Duodenal mucosa (tissue), 2 donors: ENCODE measurements around the gene UBE2H.
"Not testable (repeated sequence)": the region's sequence is repeated elsewhere in the genome, so short reads cannot be mapped to it uniquely, and the experiment has no call there.

Experiments used
- H3K27ac ChIP-seq: one replicate; pipeline ENCODE4 v1.7.0; 2013; ENCODE audit warnings: low read depth, low read length
- H3K27me3 ChIP-seq, 2 donors: one replicate each; pipeline ENCODE4 v1.7.0; 2013; ENCODE audit warnings: low read length in 2 of 2, control low read depth in 1 of 2; ENCODE audit not compliant: insufficient read depth in 2 of 2, control insufficient read depth in 1 of 2
- H3K36me3 ChIP-seq, 2 donors: one replicate each; pipeline ENCODE4 v1.7.0; 2013; ENCODE audit warnings: low read length in 2 of 2, control low read depth in 1 of 2; ENCODE audit not compliant: insufficient read depth in 2 of 2, control insufficient read depth in 1 of 2
- H3K4me1 ChIP-seq, 2 donors: one replicate each; pipeline ENCODE4 v1.7.0; 2013; ENCODE audit warnings: low read length in 2 of 2, control low read depth in 1 of 2; ENCODE audit not compliant: insufficient read depth in 2 of 2, control insufficient read depth in 1 of 2
- H3K4me3 ChIP-seq, 2 donors: one replicate each; pipeline ENCODE4 v1.7.0; 2013; ENCODE audit warnings: low read length in 2 of 2, low read depth in 1 of 2
- H3K9ac ChIP-seq, 2 donors: one replicate each; pipeline ENCODE4 v1.7.0; 2013; ENCODE audit warnings: low read length in 2 of 2, low read depth in 1 of 2
- H3K9me3 ChIP-seq, 2 donors: one replicate each; pipeline ENCODE4 v1.7.0; 2013; ENCODE audit warnings: low read length in 2 of 2, control low read depth in 1 of 2; ENCODE audit not compliant: control insufficient read depth in 1 of 2

The UBE2H gene

DNA sequence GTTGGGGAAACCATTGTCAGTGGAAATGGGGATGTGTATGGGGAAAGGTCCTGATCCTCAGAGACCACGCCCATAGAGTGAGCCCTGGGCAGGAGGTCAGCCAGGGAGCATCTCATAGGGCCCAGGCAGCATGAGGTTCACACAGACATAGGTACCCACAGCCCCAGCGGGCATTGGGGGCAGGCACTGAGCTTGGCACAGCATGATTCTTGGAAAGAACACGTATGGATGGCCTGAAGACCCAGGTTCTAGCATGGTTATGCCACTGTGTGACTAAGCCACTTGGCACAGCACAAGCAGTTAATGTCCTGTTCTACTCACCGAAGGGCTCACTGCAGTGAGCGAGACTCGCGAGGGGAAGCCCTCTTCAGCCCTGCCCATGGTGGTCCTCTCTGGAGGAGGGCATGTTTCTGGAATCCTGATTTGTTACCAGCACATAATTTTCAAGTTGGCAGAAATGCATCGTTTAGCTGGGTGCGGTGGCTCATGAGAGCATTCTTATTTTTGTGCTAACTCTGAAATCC lies 125.2 kb downstream of the UBE2H start:
- Histone ChIP-seq H3K4me1 (peaks cover 11 to 19% of the 10 kb centered on the region in 2 donors), H3K36me3 (peaks cover 0 to 11% of the 10 kb centered on the region in 2 donors), H3K9me3 (no peaks in the 10 kb centered on the region), H3K4me3 (no peak overlapping the region), H3K27ac (no peak overlapping the region), H3K9ac (no peak overlapping the region), H3K27me3 (no peaks in the 10 kb centered on the region)

DNA sequence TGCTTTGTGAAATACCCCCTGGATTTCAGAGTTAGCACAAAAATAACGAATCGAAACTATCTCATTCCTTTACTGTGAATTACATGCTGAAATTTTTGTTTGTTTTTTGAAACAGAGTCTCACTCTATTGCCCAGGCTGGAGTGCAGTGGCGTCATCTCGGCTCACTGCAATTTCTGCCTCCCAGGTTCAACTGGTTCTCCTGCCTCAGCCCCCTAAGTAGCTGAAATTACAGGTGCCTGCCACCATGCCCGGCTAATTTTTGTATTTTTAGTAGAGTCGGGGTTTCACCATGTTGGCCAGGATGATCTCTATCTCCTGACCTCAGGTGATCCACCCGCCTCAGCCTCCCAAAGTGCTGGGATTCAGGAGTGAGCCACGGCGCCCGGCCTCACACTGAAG lies 125.9 kb downstream of the UBE2H start:
- H3K27ac ChIP-seq, H3K27me3 ChIP-seq, H3K4me3 ChIP-seq, H3K36me3 ChIP-seq, H3K9me3 ChIP-seq, H3K9ac ChIP-seq: not testable (repeated sequence)
- peaks cover 14 to 19% of the 10 kb centered on the region in 2 donors for H3K4me1 ChIP-seq

DNA sequence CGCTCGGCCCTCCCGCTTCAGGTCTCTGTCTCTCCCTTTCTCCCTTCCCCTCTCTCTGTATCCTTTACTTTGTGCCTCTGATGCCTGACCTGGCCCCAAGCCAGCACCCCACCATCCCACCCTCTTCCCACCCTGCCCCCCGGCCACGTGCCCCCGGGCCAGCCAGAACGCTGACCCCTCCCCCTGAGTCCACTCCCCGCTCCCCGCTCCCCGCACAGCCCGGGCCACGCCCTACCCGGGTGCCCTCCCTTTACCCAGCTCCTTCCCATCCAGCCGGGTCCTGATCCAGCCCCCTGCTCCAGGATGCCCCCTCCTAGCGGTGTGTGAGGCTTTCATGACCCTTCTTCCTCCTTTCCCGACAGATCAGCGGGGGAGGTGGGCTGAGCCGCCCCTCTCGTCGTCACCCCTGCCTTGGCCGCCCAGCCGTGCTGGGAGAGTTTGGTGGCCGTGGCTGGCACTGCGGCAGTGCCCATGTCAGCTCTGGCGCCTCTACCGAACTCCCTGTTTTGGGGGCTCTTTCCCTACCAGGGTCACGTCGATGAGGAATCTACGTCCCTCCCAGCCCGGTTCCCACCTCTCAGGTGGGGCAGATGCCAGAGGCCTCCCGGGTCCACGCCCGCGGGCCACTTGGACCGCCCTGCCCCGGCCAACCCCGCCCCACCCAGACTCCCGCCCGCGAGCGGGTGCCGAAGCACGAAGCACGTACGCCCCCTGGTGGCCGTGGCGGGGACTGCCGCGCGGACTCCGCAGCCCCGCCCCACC lies 127.4 kb downstream of the UBE2H start:
- Histone ChIP-seq H3K4me1 (peaks cover 16 to 17% of the 10 kb centered on the region in 2 donors), H3K27ac (no peak overlapping the region), H3K9me3 (no peaks in the 10 kb centered on the region), H3K36me3 (no peaks in the 10 kb centered on the region), H3K9ac (peak overlapping the region in 1 of 2 donors; percentile 60), H3K27me3 (no peaks in the 10 kb centered on the region), H3K4me3 (peak overlapping the region; percentile 77 to 83)

DNA sequence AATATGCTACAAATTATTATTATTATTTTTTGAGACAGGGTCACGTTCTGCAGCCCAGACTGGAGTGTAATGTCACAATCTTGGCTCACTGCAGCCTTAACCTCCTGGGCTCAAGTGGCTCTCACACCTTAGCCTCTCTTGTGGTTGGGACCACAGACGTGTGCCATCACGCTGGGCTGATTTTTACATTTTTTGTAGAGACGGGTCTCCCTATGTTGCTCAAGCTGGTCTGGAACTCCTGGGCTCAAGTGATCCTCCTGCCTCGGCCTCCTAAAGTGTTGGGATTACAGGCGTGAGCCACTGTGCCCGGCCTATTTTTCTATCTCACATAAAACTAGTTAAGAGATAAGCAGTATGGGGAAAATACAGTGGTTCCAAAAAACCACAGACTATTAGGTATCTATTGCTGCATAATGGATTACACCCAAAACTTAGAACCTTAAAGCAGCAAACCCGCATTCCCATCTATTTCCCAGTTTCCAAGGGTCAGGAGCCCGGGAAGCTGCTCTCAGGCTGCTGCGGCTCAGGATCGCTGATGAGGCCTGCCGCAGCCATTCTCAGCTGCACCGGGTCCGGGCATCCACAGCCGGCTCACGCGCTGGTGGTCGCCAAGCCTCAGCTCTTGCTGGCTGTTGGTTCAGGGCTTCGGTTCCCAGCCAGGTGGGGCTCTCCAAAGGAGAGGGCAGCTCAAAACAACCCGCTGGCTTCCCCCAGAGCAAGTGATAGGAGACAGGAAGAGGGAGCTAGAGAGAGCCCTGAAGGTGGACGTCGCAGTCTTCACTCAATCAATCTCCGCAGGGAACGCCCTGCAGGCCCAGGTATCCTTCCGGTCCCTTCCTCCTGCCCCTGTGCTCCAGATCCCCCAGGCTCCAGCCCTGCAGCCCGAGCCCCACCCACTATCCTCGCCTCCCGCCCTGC lies 128.2 kb downstream of the UBE2H start:
- H3K9me3 ChIP-seq: no peaks in the 10 kb centered on the region
- H3K27me3 ChIP-seq: no peaks in the 10 kb centered on the region
- H3K36me3 ChIP-seq: no peaks in the 10 kb centered on the region
- peak overlapping the region; percentile 77 to 83 for H3K4me3 ChIP-seq
- H3K4me1 ChIP-seq: peaks cover 8 to 13% of the 10 kb centered on the region in 2 donors
- peak overlapping the region in 1 of 2 donors; percentile 27 for H3K9ac ChIP-seq
- H3K27ac ChIP-seq: no peak overlapping the region

DNA sequence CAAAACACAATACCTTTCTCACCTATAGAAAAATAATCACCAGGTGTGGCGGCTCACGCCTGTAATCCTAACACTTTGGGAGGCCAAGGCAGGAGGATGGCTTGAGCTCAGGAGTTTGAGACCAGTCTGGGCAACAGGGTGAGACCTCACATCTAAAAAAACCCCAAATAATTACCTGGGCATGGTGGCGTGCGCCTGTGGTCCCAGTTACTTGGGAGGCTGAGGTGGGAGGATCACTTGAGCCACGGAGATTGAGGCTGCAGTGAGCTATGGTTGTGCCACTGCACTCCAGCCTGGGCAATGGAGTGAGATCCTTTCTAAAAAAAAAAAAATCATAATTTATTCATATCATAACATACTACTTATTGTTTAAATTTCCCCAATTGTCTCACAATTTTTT lies 129.6 kb downstream of the UBE2H start:
- H3K27ac ChIP-seq, H3K36me3 ChIP-seq, H3K9me3 ChIP-seq, H3K9ac ChIP-seq, H3K27me3 ChIP-seq, H3K4me3 ChIP-seq: not testable (repeated sequence)
- peaks cover 8 to 13% of the 10 kb centered on the region in 2 donors for H3K4me1 ChIP-seq

DNA sequence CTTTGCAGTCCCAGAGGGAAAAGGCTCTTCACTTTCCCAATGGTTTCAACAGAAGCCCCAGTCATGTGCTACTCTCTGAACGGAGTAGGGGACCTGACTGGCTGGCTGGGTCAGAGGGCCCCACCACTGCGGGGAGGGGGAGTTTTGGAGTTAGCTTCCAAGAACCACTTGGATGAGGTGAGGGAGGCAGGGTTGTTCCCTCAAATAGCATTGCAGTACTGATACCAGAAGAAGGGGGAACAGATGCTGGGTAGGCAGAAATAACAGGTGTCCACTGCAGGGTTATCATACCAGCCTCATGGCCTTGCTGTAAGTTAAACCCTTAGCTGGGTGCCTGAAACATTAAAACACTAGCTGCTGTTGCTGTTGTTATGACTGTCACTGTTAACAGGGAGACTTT lies 131.3 kb downstream of the UBE2H start:
- H3K9ac ChIP-seq: no peak overlapping the region
- H3K4me3 ChIP-seq: no peak overlapping the region
- H3K27ac ChIP-seq: no peak overlapping the region
- no peaks in the 10 kb centered on the region for H3K36me3 ChIP-seq
- H3K9me3 ChIP-seq: peaks cover 0 to 5% of the 10 kb centered on the region in 2 donors
- peaks cover 8 to 13% of the 10 kb centered on the region in 2 donors for H3K4me1 ChIP-seq
- H3K27me3 ChIP-seq: no peaks in the 10 kb centered on the region

DNA sequence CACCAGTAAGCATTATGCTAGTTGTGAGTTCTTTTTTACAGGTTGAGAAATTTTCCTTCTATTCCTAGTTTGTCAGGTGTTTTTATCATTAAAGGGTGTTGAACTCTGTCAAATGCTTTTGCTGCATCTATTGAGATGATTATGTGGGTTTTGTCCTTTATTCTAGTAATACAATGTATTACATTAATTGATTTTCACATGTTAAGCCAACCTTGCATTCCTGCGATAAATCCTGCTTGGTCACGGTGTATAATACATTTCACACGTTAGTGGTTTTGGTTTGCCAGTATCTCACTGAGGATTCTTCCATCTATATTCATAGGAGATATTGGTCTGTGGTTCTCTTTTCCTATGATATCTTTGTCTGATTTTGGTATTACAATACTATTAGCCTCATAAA lies 136.0 kb downstream of the UBE2H start:
- Histone ChIP-seq H3K9me3 (peaks cover 0 to 5% of the 10 kb centered on the region in 2 donors), H3K27me3 (no peaks in the 10 kb centered on the region), H3K36me3 (no peaks in the 10 kb centered on the region), H3K27ac (no peak overlapping the region), H3K9ac (no peak overlapping the region), H3K4me1 (peaks cover 0 to 3% of the 10 kb centered on the region in 2 donors), H3K4me3 (no peak overlapping the region)

DNA sequence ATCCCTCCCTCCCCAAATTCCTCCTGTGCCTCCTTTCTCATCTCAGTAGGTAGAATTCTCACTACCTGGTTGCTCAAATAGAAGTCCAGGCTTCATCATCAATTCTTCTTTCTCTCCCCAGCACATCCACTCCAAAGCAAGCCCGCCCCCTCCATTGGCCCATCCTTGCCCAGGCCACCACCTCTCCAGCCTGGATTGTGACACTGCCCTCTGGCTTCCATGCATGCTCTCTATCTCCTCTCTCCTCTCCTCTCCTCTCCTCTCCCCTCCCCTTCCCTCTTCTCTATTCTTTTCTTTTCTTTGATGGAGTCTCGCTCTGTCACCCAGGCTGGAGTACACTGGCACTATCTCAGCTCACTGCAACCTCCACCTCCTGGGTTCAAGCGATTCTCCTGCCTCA lies 144.9 kb downstream of the UBE2H start:
- no peak overlapping the region for H3K4me3 ChIP-seq
- H3K9me3 ChIP-seq: no peaks in the 10 kb centered on the region
- H3K27ac ChIP-seq: no peak overlapping the region
- peaks cover 2 to 9% of the 10 kb centered on the region in 2 donors for H3K4me1 ChIP-seq
- no peaks in the 10 kb centered on the region for H3K27me3 ChIP-seq
- H3K36me3 ChIP-seq: no peaks in the 10 kb centered on the region
- no peak overlapping the region for H3K9ac ChIP-seq

DNA sequence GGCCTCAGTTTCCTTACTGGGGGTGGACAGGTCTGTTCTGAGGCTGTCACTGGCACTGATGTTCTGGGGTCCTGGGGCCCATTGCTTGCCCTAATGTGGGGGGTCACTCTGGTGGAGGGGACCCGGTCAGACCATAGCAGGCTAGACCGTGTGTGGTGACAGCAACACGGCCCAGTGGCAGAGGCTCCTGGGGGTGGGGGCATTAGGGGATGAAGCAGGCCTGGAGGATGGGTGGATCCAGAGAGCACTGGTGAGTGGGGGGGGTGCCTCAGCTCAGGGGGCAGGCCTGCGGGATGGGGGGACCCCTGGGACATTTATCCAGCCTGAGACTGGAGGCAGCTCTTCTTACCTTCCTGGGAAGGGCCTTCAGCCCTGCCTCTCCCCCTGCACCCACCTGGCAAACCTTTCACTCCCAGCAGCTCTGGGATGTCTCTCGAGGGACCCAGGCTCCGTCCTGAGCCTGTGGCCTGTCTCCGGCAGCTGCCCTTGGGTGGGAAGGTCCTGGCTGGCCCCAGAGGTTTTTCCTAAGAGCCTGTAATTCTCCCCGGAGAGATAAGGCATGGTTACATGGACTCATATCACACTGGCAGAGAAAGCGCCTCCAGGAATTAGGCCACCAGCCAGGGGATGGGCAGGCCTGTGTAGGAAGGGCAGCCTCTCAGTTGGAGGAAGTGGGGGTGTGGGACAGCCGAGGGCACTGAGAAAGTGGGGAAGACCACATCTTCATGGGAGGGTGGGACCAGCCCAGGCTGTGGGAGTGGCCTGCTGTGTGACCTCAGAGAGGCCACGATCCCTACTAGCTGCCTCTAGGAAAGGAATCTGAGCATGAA lies 147.7 kb downstream of the UBE2H start:
- H3K27ac ChIP-seq: no peak overlapping the region
- no peak overlapping the region for H3K4me3 ChIP-seq
- H3K9ac ChIP-seq: no peak overlapping the region
- H3K27me3 ChIP-seq: no peaks in the 10 kb centered on the region
- H3K36me3 ChIP-seq: no peaks in the 10 kb centered on the region
- no peaks in the 10 kb centered on the region for H3K9me3 ChIP-seq
- H3K4me1 ChIP-seq: peaks cover 2 to 9% of the 10 kb centered on the region in 2 donors
